Smooth muscle cell (in vitro differentiated cells): ENCODE measurements around the gene GCLM. TPM values are rescaled to one million over a fixed set of nuclear protein-coding genes. Genes with fewer than 3 reads are reported as not detected.
A peak's percentile ranks its signal among the peaks of the same experiment; 100 is the strongest.
"Not testable (repeated sequence)": the region's sequence is repeated elsewhere in the genome, so short reads cannot be mapped to it uniquely, and the experiment has no call there.

Experiments used
- DNase-seq: peaks from one replicate; lab custom pipeline; 2025; ENCODE audit not compliant: unreplicated experiment; lab: John Stamatoyannopoulos, UW
- H2AFZ ChIP-seq: fragments of 200-600 bp; sonication (generic); 2 replicates; pipeline ENCODE4 v1.6.0; 2016; ENCODE audit warnings: antibody characterized with exemption, low read depth, mild to moderate bottlenecking
- H3F3A ChIP-seq: fragments of 200-600 bp; sonication (generic); 2 replicates; pipeline ENCODE4 v1.6.0; 2017; ENCODE audit warnings: antibody characterized with exemption, low read depth
- H3K27ac ChIP-seq: fragments of 200-600 bp; sonication (generic); 2 replicates; pipeline ENCODE4 v1.5.1; 2016; ENCODE audit warnings: low read depth, mild to moderate bottlenecking
- H3K27me3 ChIP-seq: fragments of 200-600 bp; sonication (generic); 2 replicates; pipeline ENCODE4 v1.6.1; 2016; ENCODE audit warnings: low read depth, mild to moderate bottlenecking
- H3K36me3 ChIP-seq: fragments of 200-600 bp; sonication (generic); 2 replicates; pipeline ENCODE4 v1.5.1; 2016; ENCODE audit warnings: low read depth
- H3K4me1 ChIP-seq: fragments of 200-600 bp; sonication (generic); 2 replicates; pipeline ENCODE4 v1.5.1; 2016; ENCODE audit warnings: low read depth
- H3K4me2 ChIP-seq: fragments of 200-600 bp; sonication (generic); 2 replicates; pipeline ENCODE4 v1.6.0; 2016; ENCODE audit warnings: mild to moderate bottlenecking
- H3K4me3 ChIP-seq: fragments of 200-600 bp; sonication (generic); 2 replicates; pipeline ENCODE4 v1.5.1; 2016; ENCODE audit warnings: mild to moderate bottlenecking
- H3K79me2 ChIP-seq: fragments of 200-600 bp; sonication (generic); 2 replicates; pipeline ENCODE4 v1.6.0; 2016; ENCODE audit warnings: low read depth, mild to moderate bottlenecking
- H3K9ac ChIP-seq: fragments of 200-600 bp; sonication (generic); 2 replicates; pipeline ENCODE4 v1.6.0; 2016; ENCODE audit warnings: low read depth
- H3K9me3 ChIP-seq: fragments of 200-600 bp; sonication (generic); replicated peaks from 2 replicates; pipeline ENCODE4 v1.5.1; 2016; ENCODE audit warnings: low read depth
- H4K20me1 ChIP-seq: fragments of 200-600 bp; sonication (generic); 2 replicates; pipeline ENCODE4 v1.6.0; 2016; ENCODE audit warnings: low read depth
- WGBS: methylation state at CpG from one replicate; pipeline ENCODE4 v1.1.7; 2016; ENCODE audit warnings: low lambda C conversion rate; 5-methylcytosine and 5-hydroxymethylcytosine counted together
- polyA plus RNA-seq: library from polyadenylated mRNA; unstranded; fragments of >200 nt; fragmentation: Nextera tagmentation; extraction: Ambion mirVana; gene quantifications from 2 replicates; pipeline ENCODE4 v1.2.1, GENCODE V29; 2016
- total RNA-seq: library from RNA; depleted of rRNA; stranded (reverse); fragments of >200 nt; gene quantifications from 2 replicates; pipeline ENCODE4 v1.2.3, GENCODE V29; 2014
- TF ChIP-seq, protein P1 (sequence below): fragments of 200-600 bp; sonication (generic); IDR thresholded peaks from 2 replicates; pipeline ENCODE4 v1.5.1; 2017; ENCODE audit warnings: borderline replicate concordance, mild to moderate bottlenecking, antibody characterized with exemption; ENCODE audit not compliant: insufficient read depth, poor library complexity, severe bottlenecking

GCLM gene
- total and polyA plus RNA-seq, 2 experiments from 2014 or later = 9.7 to 15.9 TPM

DNA sequence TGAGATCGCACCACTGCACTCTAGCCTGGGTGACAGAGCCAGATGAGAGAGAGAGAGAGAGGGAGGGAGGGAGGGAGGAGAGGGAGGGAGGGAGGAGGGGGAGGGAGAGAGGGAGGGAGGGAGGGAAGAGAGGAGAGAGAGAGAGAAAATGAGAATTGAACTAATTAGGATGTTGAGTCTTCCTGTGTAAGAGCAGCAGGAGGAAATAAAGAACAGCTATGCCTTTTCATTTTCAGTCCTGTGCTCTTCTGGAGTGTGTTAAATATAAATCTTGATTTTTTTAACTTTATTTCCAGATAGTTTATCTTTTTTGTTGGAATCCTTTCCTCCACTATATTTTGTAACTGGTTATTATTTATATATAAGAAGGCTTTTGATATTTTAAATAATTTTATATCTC is 57.4 kb downstream of the GCLM start:
- no peak overlapping the region for H3K4me2 ChIP-seq
- no peaks in the 10 kb centered on the region for H3K4me1 ChIP-seq
- no peak overlapping the region for H2AFZ ChIP-seq
- DNase-seq = no peak
- no peaks in the 10 kb centered on the region for H3K36me3 ChIP-seq
- no peaks in the 10 kb centered on the region for H4K20me1 ChIP-seq
- no peaks in the 10 kb centered on the region for H3K79me2 ChIP-seq
- H3K4me3 ChIP-seq = no peak overlapping the region
- TF ChIP-seq, protein P1, sequence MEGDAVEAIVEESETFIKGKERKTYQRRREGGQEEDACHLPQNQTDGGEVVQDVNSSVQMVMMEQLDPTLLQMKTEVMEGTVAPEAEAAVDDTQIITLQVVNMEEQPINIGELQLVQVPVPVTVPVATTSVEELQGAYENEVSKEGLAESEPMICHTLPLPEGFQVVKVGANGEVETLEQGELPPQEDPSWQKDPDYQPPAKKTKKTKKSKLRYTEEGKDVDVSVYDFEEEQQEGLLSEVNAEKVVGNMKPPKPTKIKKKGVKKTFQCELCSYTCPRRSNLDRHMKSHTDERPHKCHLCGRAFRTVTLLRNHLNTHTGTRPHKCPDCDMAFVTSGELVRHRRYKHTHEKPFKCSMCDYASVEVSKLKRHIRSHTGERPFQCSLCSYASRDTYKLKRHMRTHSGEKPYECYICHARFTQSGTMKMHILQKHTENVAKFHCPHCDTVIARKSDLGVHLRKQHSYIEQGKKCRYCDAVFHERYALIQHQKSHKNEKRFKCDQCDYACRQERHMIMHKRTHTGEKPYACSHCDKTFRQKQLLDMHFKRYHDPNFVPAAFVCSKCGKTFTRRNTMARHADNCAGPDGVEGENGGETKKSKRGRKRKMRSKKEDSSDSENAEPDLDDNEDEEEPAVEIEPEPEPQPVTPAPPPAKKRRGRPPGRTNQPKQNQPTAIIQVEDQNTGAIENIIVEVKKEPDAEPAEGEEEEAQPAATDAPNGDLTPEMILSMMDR = no peak
- H3F3A ChIP-seq = peaks cover 3% of the 10 kb centered on the region
- no CpG with 5 or more reads among the region's 1 CpG for WGBS
- H3K27ac ChIP-seq = no peak overlapping the region
- H3K9ac ChIP-seq = no peak overlapping the region
- H3K27me3 ChIP-seq = no peaks in the 10 kb centered on the region
- no peaks in the 10 kb centered on the region for H3K9me3 ChIP-seq

DNA sequence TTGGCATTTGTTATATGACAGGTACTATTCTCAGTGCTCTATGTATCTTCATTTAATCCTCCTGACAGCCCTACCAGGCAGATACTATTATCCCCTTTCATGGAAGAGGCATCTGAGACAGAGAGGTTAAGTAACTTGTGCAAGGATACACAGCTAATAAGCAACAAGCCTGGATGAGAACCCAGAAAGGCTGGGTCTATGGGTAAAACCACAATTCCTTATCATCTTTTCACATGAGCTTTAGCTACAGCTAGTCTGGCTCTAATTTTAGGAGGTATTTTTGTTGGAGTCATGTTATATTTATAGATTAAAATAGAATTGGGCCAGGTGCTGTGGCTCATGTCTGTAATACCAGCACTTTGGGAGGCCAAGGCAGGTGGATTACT is 57.9 kb downstream of the GCLM start:
- H3K4me3 ChIP-seq = no peak overlapping the region
- H3K9me3 ChIP-seq = no peaks in the 10 kb centered on the region
- TF ChIP-seq, protein P1 = no peak
- no peak overlapping the region for H2AFZ ChIP-seq
- H3K4me1 ChIP-seq = no peaks in the 10 kb centered on the region
- H3F3A ChIP-seq = peaks cover 3% of the 10 kb centered on the region
- H3K27me3 ChIP-seq = no peaks in the 10 kb centered on the region
- H3K79me2 ChIP-seq = no peaks in the 10 kb centered on the region
- no peak overlapping the region for H3K9ac ChIP-seq
- H4K20me1 ChIP-seq = no peaks in the 10 kb centered on the region
- H3K36me3 ChIP-seq = no peaks in the 10 kb centered on the region
- DNase-seq = no peak
- H3K4me2 ChIP-seq = no peak overlapping the region
- no peak overlapping the region for H3K27ac ChIP-seq

- not testable (repeated sequence) for H3K36me3 ChIP-seq, H3K27ac ChIP-seq, H3K79me2 ChIP-seq, H2AFZ ChIP-seq, H3K4me2 ChIP-seq, H3K4me3 ChIP-seq, H3K27me3 ChIP-seq, H3K9ac ChIP-seq, H3K9me3 ChIP-seq, H3K4me1 ChIP-seq, DNase-seq, H4K20me1 ChIP-seq, H3F3A ChIP-seq
- 41% methylated on average over 10 of the region's 10 CpGs for WGBS
- TF ChIP-seq, protein P1 = peak; percentile 56
Observed at GRCh38 chr1:93850687-93851326, 58.4 kb downstream of the GCLM start.

GRCh38 chr1:93848350-93848883 is 60.8 kb downstream of the GCLM start:
- no peaks in the 10 kb centered on the region for H4K20me1 ChIP-seq
- no peaks in the 10 kb centered on the region for H3K36me3 ChIP-seq
- no peaks in the 10 kb centered on the region for H3K79me2 ChIP-seq
- TF ChIP-seq, protein P1 = no peak
- H3K4me2 ChIP-seq = peak overlapping the region; percentile 94
- H3K9me3 ChIP-seq = no peaks in the 10 kb centered on the region
- H3K27me3 ChIP-seq = no peaks in the 10 kb centered on the region
- no peak for DNase-seq
- peak overlapping the region; percentile 100 for H3K27ac ChIP-seq
- WGBS = 74% methylated on average over 4 of the region's 4 CpGs
- H3K4me1 ChIP-seq = peaks cover 11% of the 10 kb centered on the region
- peaks cover 14% of the 10 kb centered on the region for H3F3A ChIP-seq
- no peak overlapping the region for H3K9ac ChIP-seq
- H3K4me3 ChIP-seq = peak overlapping the region; percentile 92
- H2AFZ ChIP-seq = peak overlapping the region; percentile 96
